ENCODE measurements around the gene NEUROG3.

DNA sequence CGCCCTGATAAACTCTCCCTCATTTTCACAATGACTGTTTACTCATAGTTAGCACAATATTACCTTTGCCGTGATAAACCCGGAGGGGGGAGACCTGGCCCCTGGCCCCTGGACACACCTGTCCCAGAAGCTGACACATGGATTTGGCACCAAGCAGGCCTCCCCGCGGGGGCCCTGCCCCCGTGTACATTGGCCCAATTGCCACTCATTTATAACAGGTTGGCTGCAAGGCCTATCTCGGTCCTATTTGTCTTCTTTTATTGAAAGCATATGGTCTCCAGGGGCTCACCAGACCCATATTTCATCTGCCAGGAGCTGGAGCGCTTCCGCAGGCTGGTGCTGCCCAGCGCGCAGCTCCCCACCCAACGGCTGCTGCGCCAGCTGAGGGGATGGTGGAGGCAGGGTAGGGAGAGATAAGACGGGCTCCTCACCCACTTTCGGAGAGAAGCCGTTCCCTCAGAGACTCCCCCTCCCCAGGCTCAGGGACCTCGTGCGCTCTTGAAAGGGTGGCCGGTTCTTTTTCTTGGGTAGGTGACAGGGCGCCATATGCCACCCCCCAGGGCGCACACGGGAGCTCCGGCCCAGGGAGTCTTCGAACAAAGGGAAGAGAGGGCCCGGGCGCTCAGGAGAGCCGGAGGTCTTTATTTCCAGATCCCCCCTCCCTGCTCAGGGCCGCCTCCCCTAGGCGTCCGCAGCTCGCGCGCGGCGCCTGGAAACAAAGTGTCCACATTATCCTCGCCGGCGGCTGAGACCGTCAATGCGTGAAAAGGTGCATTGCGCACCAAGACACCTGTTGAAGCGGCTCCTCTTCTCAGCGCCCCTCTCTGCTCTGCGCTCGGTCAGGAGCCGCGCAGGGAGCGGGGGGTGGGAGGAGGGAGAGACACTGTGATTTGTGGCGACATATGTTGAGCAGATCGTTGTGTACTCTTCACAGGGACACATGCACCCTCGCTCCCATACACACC, 4.3 kb upstream of the NEUROG3 start:
- TF ChIP-seq L3MBTL2 (conservative IDR thresholded peaks at IDR 0.05) (no peak), SP1 (IDR thresholded peaks at IDR 0.05) (no peak), BHLHE40 (IDR thresholded peaks at IDR 0.05; ENCODE audit: borderline replicate concordance) (no peak), FOXK2 (IDR thresholded peaks at IDR 0.05) (no peak), LEF1 (IDR thresholded peaks at IDR 0.05; ENCODE audit: borderline replicate concordance) (no peak), TARDBP (IDR thresholded peaks at IDR 0.05) (no peak)

Measured in HEK293T (cell line).